ENCODE results near the gene DUT. TPM values are rescaled to one million over a fixed set of nuclear protein-coding genes. Genes with fewer than 3 reads are reported as not detected.

The DUT gene
- total and polyA plus RNA-seq, 2 of the 8 experiments (the other 6 are each of a cell fraction or from before 2014, with no cell fraction given), result 71.5 to 246 TPM

- TF ChIP-seq, protein P1, sequence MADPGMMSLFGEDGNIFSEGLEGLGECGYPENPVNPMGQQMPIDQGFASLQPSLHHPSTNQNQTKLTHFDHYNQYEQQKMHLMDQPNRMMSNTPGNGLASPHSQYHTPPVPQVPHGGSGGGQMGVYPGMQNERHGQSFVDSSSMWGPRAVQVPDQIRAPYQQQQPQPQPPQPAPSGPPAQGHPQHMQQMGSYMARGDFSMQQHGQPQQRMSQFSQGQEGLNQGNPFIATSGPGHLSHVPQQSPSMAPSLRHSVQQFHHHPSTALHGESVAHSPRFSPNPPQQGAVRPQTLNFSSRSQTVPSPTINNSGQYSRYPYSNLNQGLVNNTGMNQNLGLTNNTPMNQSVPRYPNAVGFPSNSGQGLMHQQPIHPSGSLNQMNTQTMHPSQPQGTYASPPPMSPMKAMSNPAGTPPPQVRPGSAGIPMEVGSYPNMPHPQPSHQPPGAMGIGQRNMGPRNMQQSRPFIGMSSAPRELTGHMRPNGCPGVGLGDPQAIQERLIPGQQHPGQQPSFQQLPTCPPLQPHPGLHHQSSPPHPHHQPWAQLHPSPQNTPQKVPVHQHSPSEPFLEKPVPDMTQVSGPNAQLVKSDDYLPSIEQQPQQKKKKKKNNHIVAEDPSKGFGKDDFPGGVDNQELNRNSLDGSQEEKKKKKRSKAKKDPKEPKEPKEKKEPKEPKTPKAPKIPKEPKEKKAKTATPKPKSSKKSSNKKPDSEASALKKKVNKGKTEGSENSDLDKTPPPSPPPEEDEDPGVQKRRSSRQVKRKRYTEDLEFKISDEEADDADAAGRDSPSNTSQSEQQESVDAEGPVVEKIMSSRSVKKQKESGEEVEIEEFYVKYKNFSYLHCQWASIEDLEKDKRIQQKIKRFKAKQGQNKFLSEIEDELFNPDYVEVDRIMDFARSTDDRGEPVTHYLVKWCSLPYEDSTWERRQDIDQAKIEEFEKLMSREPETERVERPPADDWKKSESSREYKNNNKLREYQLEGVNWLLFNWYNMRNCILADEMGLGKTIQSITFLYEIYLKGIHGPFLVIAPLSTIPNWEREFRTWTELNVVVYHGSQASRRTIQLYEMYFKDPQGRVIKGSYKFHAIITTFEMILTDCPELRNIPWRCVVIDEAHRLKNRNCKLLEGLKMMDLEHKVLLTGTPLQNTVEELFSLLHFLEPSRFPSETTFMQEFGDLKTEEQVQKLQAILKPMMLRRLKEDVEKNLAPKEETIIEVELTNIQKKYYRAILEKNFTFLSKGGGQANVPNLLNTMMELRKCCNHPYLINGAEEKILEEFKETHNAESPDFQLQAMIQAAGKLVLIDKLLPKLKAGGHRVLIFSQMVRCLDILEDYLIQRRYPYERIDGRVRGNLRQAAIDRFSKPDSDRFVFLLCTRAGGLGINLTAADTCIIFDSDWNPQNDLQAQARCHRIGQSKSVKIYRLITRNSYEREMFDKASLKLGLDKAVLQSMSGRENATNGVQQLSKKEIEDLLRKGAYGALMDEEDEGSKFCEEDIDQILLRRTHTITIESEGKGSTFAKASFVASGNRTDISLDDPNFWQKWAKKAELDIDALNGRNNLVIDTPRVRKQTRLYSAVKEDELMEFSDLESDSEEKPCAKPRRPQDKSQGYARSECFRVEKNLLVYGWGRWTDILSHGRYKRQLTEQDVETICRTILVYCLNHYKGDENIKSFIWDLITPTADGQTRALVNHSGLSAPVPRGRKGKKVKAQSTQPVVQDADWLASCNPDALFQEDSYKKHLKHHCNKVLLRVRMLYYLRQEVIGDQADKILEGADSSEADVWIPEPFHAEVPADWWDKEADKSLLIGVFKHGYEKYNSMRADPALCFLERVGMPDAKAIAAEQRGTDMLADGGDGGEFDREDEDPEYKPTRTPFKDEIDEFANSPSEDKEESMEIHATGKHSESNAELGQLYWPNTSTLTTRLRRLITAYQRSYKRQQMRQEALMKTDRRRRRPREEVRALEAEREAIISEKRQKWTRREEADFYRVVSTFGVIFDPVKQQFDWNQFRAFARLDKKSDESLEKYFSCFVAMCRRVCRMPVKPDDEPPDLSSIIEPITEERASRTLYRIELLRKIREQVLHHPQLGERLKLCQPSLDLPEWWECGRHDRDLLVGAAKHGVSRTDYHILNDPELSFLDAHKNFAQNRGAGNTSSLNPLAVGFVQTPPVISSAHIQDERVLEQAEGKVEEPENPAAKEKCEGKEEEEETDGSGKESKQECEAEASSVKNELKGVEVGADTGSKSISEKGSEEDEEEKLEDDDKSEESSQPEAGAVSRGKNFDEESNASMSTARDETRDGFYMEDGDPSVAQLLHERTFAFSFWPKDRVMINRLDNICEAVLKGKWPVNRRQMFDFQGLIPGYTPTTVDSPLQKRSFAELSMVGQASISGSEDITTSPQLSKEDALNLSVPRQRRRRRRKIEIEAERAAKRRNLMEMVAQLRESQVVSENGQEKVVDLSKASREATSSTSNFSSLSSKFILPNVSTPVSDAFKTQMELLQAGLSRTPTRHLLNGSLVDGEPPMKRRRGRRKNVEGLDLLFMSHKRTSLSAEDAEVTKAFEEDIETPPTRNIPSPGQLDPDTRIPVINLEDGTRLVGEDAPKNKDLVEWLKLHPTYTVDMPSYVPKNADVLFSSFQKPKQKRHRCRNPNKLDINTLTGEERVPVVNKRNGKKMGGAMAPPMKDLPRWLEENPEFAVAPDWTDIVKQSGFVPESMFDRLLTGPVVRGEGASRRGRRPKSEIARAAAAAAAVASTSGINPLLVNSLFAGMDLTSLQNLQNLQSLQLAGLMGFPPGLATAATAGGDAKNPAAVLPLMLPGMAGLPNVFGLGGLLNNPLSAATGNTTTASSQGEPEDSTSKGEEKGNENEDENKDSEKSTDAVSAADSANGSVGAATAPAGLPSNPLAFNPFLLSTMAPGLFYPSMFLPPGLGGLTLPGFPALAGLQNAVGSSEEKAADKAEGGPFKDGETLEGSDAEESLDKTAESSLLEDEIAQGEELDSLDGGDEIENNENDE (IDR thresholded peaks at IDR 0.05; ENCODE audit: insufficient replicate concordance, low read length), result no peak
- TF ChIP-seq KDM4A (IDR thresholded peaks at IDR 0.05; ENCODE audit: low read depth, low read length, severe bottlenecking) (no peak), SP4 (IDR thresholded peaks at IDR 0.05; ENCODE audit: low read length) (no peak), ASH2L (IDR thresholded peaks at IDR 0.05; ENCODE audit: low read length) (no peak), POLR2A (IDR thresholded peaks at IDR 0.05; ENCODE audit: control extremely low read depth in 1 of 2, low read depth in 2 of 2, low read length in 2 of 2) (no peak), RXRA (IDR thresholded peaks at IDR 0.05; ENCODE audit: insufficient read depth, low read depth, low read length) (no peak), SIRT6 (IDR thresholded peaks at IDR 0.05; ENCODE audit: low read length) (no peak), SIX5 (IDR thresholded peaks at IDR 0.05; ENCODE audit: low read depth, low read length) (no peak), SUZ12 (IDR thresholded peaks at IDR 0.05; ENCODE audit: low read length) (no peak), CBX5 (IDR thresholded peaks at IDR 0.05; ENCODE audit: low read depth, low read length) (no peak)
- TF ChIP-seq, protein P2, sequence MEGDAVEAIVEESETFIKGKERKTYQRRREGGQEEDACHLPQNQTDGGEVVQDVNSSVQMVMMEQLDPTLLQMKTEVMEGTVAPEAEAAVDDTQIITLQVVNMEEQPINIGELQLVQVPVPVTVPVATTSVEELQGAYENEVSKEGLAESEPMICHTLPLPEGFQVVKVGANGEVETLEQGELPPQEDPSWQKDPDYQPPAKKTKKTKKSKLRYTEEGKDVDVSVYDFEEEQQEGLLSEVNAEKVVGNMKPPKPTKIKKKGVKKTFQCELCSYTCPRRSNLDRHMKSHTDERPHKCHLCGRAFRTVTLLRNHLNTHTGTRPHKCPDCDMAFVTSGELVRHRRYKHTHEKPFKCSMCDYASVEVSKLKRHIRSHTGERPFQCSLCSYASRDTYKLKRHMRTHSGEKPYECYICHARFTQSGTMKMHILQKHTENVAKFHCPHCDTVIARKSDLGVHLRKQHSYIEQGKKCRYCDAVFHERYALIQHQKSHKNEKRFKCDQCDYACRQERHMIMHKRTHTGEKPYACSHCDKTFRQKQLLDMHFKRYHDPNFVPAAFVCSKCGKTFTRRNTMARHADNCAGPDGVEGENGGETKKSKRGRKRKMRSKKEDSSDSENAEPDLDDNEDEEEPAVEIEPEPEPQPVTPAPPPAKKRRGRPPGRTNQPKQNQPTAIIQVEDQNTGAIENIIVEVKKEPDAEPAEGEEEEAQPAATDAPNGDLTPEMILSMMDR (IDR thresholded peaks at IDR 0.05; ENCODE audit: control extremely low read depth in 1 of 3, insufficient read depth in 1 of 3, low read depth in 1 of 3, low read length in 3 of 3), result no peak
Measured at GRCh38 chr15:48345516-48345915, 14.3 kb downstream of the DUT start (continued).

Data from H1 (cell line).